ENCODE data around the gene DYSF.

The DYSF gene

DNA sequence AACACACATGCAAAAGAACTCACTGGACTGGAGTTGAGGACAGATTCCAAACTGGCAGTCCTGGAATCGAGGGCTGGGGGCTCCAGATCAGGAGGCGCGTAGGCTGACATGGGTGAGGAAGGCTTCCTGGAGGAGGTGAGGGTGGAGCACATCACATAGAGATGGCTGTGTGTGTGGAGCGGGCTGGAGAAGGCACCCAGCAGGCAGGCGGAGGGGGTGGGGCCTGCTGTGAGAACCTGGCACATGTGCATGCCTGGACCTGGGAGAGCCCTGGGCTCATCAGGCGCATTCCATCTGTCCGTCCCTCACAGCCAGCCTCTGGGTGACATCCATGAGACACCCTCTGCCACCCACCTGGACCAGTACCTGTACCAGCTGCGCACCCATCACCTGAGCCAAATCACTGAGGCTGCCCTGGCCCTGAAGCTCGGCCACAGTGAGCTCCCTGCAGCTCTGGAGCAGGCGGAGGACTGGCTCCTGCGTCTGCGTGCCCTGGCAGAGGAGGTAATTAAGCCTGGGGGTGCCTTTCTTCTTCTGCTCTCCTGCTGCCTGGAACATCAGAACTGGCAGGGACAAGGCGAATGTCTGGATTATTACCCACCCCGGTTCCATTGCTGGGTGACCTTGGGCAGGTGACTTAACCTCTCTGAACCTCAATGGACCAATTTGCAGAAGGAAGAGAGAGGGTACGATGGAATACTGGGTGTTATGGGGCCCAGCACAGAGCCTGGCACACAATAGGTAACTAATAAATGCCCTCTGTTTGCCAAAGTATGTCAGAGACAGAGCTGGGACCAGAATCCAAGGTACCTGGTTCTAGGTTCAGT lies 108.3 kb downstream of the DYSF start:
- intact Hi-C loops (cut with DNase I), result no loop called here
- peak in 3 of 10 donors; percentile 30 to 72 (median 64) for DNase-seq

DNA sequence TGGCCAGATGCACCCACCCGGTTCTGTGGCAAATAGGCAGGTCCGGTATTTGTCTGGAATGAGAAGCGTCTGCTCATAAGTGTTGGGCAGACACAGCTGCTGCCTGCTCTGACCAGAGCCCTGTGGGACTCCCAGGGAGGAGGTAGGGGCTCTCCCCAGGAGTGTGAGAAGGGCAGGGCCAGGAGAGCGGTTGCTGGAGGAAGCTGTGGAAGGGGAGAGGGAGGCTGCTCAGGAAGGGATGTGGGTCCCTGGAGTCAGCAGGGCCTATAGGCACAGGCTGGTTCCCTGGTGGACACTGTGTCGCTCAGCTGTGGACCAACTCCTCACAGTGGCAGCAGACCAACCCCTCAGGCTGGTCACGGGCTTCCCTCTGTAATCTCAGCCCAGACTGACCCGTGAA lies 109.2 kb downstream of the DYSF start:
- intact Hi-C loops (cut with DNase I), result no loop called here
- peak in 3 of 10 donors; percentile 35 to 62 (median 48) for DNase-seq

- peak in 8 of 10 donors; percentile 38 to 95 (median 78) for DNase-seq
- intact Hi-C loops (cut with DNase I), result no loop called here
Observed at GRCh38 chr2:71563872-71564271, 110.5 kb downstream of the DYSF start.

GRCh38 chr2:71564361-71564760 lies 111.0 kb downstream of the DYSF start:
- DNase-seq, result peak in 3 of 10 donors; percentile 22 to 59 (median 59)
- intact Hi-C loops (cut with DNase I), result no loop called here

DNA sequence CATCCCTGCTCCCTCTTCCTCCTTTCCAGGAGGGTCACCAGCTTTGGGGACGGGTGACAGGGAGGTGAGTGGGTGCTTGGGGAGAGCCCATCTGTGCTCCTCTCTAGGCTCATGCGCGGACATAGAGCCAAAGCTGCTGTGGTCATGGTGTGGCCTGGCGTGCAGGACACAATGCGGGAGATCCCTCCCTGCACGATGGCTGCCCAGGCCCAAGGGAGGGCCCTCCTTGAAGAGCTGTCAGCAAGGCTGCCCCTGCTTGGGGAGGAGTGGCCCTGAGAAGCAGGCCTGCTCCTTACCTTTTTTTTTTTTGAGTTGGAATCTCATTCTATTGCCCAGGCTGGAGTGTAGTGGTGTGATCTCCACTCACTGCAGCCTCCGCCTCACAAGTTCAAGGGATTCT lies 111.4 kb downstream of the DYSF start:
- intact Hi-C loops (cut with DNase I), result no loop called here
- DNase-seq, result peak in 2 of 10 donors; percentile 23 to 70

- intact Hi-C loops (cut with DNase I), result no loop called here
Observed at GRCh38 chr2:71566372-71566771, 113.0 kb downstream of the DYSF start.

GRCh38 chr2:71567625-71568024 lies 114.3 kb downstream of the DYSF start:
- peak in 1 of 10 donors; percentile 32 for DNase-seq
- intact Hi-C loops (cut with DNase I), result no loop called here

More at GRCh38 chr2:71566372-71566771, 113.0 kb downstream of the DYSF start:
- DNase-seq, result peak in 1 of 10 donors; percentile 71

- peak in 1 of 10 donors; percentile 54 for DNase-seq
- intact Hi-C loops (cut with DNase I), result no loop called here
Observed at GRCh38 chr2:71568103-71568502, 114.7 kb downstream of the DYSF start.

- intact Hi-C loops (cut with DNase I), result no loop called here
- DNase-seq, result no peak
Observed at GRCh38 chr2:71570511-71570910, 117.2 kb downstream of the DYSF start.

DNA sequence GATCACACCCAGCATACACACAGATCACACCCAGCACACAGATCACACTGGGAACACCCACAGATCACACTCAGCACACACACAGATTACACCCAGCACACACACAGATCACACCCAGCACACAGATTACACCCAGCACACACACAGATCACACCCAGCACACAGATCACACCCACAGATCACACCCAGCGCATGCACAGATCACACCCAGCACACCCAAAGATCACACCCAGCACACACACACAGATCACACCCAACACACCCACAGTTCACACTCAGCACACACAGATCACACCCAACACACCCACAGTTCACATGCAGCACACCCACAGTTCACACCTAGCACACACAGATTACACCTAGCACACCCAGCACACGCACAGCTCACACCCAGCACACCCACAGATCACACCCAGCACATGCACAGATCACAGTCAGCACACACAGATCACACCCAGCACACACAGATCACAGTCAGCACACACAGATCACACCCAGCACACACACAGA lies 117.6 kb downstream of the DYSF start:
- DNase-seq, result no peak
- intact Hi-C loops (cut with DNase I), result no loop called here

GRCh38 chr2:71571945-71572344 lies 118.6 kb downstream of the DYSF start:
- DNase-seq, result no peak
- intact Hi-C loops (cut with DNase I), result no loop called here

- intact Hi-C loops (cut with DNase I), result no loop called here
- peak in 9 of 10 donors; percentile 50 to 98 (median 77) for DNase-seq
Observed at GRCh38 chr2:71575966-71576365, 122.6 kb downstream of the DYSF start.

- intact Hi-C loops (cut with DNase I), result no loop called here
- DNase-seq, result peak in 9 of 10 donors; percentile 42 to 94 (median 60)
Observed at GRCh38 chr2:71576541-71576940, 123.2 kb downstream of the DYSF start.

DNA sequence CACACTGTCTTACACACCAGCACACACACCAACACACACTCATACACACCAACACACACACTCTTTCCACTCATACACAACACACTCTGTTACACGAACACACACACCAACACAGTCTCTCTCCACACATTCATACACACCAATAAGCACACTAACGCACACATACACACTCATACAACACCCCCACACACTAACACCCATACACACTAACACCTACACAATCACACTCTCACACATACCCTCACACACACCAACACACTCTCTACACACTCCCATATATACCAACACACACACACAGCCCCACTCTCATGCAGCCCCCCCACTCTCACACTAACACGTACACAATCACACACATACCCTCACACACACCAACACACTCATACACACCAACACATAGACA lies 123.8 kb downstream of the DYSF start:
- intact Hi-C loops (cut with DNase I), result no loop called here
- DNase-seq, result no peak

DNA sequence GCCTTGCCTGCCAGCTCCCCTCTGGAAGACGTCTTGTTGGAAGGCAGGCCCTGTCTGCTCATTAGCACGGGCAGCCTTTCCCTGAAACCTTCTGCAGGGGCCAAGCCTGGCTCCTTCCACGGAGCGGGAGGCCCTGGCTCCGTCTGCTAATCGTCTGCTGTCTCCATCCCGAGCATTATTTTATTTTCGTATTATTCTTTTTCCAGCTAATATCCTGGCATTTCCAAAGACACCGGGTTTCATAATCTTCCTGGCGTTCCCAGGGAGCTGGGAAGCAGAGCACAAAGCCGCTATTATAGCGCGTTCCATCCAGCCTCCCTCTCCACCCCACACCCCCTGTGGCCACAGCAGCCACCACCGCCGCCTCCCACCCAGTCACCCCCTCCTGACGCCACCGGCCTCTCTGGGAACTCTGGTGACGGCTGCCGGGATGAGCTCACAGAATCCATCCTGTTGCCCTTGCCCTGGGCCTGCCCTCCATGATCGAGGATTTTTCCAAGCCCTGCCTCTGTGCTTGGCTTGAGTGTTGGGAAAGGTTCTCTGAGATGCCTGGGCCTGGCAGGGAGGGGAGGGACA lies 125.5 kb downstream of the DYSF start:
- peak; percentile 73 to 98 (median 88) for DNase-seq
- intact Hi-C loops (cut with DNase I), result no loop called here

- no peak for DNase-seq
- intact Hi-C loops (cut with DNase I), result no loop called here
Observed at GRCh38 chr2:71581026-71581425, 127.7 kb downstream of the DYSF start.

- intact Hi-C loops (cut with DNase I), result no loop called here
- DNase-seq, result no peak
Observed at GRCh38 chr2:71583876-71584275, 130.5 kb downstream of the DYSF start.

DNA sequence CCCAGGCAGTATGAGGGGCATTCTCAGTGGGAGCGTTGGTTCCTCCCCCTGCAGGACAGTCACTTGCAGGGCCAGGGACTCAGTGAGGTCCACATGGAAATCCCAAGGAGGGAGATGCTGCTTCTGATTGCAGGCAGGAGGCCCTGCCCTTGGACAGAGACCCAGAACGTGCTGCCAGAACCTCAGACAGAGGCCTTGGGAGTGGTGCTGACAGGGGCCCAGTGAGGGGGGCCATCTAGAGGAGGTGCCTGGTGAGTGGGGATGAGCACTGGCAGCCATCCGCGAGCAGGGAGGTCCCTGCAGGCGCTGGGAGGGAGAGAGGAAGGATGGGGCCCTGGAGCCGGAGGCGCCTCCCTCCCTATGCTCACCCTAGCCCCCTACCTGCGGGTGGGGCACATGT lies 133.1 kb downstream of the DYSF start:
- no peak for DNase-seq
- intact Hi-C loops (cut with DNase I), result no loop called here

GRCh38 chr2:71587509-71588073 lies 134.2 kb downstream of the DYSF start:
- intact Hi-C loops (cut with DNase I), result no loop called here
- DNase-seq, result no peak

DNA sequence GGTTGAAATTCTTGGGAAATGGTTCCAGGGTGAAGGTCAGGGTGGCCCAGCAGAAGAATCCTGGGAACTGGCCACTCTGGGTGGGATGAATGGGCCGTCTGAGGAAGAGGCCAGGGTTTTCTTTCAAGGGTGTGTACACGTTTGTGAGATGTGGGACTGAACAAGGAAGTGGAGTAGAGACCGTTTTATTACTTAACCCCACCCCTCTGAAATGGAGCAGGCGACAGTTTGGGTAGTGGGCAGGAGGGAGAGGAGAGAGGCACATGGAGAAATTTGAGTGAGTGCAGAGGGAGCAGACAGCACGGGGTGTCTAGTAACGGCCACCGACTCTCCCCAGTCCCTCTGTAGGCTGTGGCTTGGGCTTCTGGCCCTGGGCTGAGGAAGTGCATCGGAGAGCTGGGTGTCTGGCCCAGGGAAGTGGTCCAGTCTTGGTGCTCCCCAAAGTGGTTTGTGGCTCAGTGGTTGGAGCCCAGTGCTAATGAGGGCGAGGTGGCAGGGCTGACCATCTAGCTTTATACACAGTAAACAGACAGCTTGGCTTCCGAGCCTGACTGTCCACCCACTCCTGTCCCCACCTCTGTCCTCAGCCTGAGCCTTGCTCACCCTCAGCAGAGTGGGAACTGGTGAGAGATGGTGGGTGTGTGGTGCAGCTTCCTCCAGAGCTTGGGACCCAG lies 135.3 kb downstream of the DYSF start:
- intact Hi-C loops (cut with DNase I), result no loop called here
- no peak for DNase-seq

DNA sequence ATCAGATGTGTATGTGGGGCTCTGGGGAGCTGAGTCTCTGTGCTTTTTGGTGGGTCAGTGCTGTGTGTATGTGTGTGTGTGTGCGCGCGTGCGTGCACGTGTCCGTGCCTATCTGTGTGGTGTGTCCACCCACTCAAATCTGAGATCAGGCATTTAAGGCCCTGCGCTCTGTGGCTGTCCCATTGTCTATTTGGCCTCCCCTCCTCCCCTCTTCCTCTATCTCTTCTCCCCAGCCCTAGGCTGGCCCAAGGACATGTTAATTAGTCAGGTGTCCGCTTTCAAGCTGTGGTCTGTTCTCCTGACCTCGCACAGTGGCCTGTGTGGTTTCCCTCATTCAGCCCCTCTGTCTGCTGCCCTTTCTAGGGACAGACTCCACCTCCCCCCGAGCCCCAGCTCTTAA lies 136.4 kb downstream of the DYSF start:
- intact Hi-C loops (cut with DNase I), result no loop called here
- no peak for DNase-seq
